AG20443 (cell line): Measurements from ENCODE around the gene CITED2.
"Not testable (repeated sequence)": the region's sequence is repeated elsewhere in the genome, so short reads cannot be mapped to it uniquely, and the experiment has no call there.

Experiments used
- DNase-seq: peaks from one replicate; pipeline ENCODE4 v3.0.0; 2012; ENCODE audit warnings: low spot score, mixed read lengths

Gene CITED2

GRCh38 chr6:139364302-139364981 lies 10.0 kb downstream of the CITED2 start:
- peak; percentile 50 for DNase-seq

- not testable (repeated sequence) for DNase-seq
Observed at GRCh38 chr6:139363797-139364196, 10.7 kb downstream of the CITED2 start.

- DNase-seq: not testable (repeated sequence)
Observed at GRCh38 chr6:139363123-139363522, 11.3 kb downstream of the CITED2 start.

- no peak for DNase-seq
Observed at GRCh38 chr6:139361211-139361610, 13.2 kb downstream of the CITED2 start.

GRCh38 chr6:139356924-139357323 lies 17.5 kb downstream of the CITED2 start:
- DNase-seq: no peak

GRCh38 chr6:139355777-139356445 lies 18.5 kb downstream of the CITED2 start:
- DNase-seq: no peak

- DNase-seq: no peak
Observed at GRCh38 chr6:139355172-139355571, 19.3 kb downstream of the CITED2 start.

- no peak for DNase-seq
Observed at GRCh38 chr6:139354189-139354588, 20.3 kb downstream of the CITED2 start.

GRCh38 chr6:139349464-139350020 lies 24.9 kb downstream of the CITED2 start:
- DNase-seq: no peak

- no peak for DNase-seq
Observed at GRCh38 chr6:139346392-139346791, 28.1 kb downstream of the CITED2 start.

- DNase-seq: no peak
Observed at GRCh38 chr6:139344186-139344963, 30.1 kb downstream of the CITED2 start.

GRCh38 chr6:139343052-139343750 lies 31.2 kb downstream of the CITED2 start:
- DNase-seq: no peak

- no peak for DNase-seq
Observed at GRCh38 chr6:139341060-139341459, 33.4 kb downstream of the CITED2 start.

GRCh38 chr6:139338795-139339194 lies 35.7 kb downstream of the CITED2 start:
- DNase-seq: peak; percentile 47

GRCh38 chr6:139337830-139338229 lies 36.6 kb downstream of the CITED2 start:
- no peak for DNase-seq

GRCh38 chr6:139337001-139337400 lies 37.4 kb downstream of the CITED2 start:
- no peak for DNase-seq

- DNase-seq: no peak
Observed at GRCh38 chr6:139336488-139336887, 38.0 kb downstream of the CITED2 start.

- no peak for DNase-seq
Observed at GRCh38 chr6:139335447-139336210, 38.8 kb downstream of the CITED2 start.

- DNase-seq: peak; percentile 69
Observed at GRCh38 chr6:139334806-139335446, 39.5 kb downstream of the CITED2 start.

GRCh38 chr6:139330826-139331500 lies 43.5 kb downstream of the CITED2 start:
- DNase-seq: peak; percentile 21
